DOHH2 (cell line): Measurements from ENCODE around the gene RARB.

Experiments
- H3F3A ChIP-seq: fragments of 200-600 bp; sonication (generic), shearing (Covaris generic); 2 replicates; pipeline ENCODE4 v1.6.0; 2016; ENCODE audit warnings: antibody characterized with exemption, mild to moderate bottlenecking; ENCODE audit not compliant: control insufficient read depth, insufficient read depth
- H3K27ac ChIP-seq: fragments of 200-600 bp; sonication (generic); 2 replicates; pipeline ENCODE4 v1.5.1; 2014; ENCODE audit warnings: low read depth, mild to moderate bottlenecking, low read length, moderate library complexity
- H3K27me3 ChIP-seq: fragments of 200-600 bp; sonication (generic); 2 replicates; pipeline ENCODE4 v1.6.1; 2014; ENCODE audit warnings: mild to moderate bottlenecking, low read length, mixed read lengths; ENCODE audit not compliant: control insufficient read depth
- H3K36me3 ChIP-seq: fragments of 200-600 bp; sonication (generic); 2 replicates; pipeline ENCODE4 v1.6.1; 2014; ENCODE audit warnings: mild to moderate bottlenecking, low read length, moderate library complexity, mixed read lengths; ENCODE audit not compliant: control insufficient read depth
- H3K4me1 ChIP-seq: fragments of 200-600 bp; sonication (generic); 2 replicates; pipeline ENCODE4 v1.6.1; 2014; ENCODE audit warnings: mild to moderate bottlenecking, low read length, mixed read lengths; ENCODE audit not compliant: control insufficient read depth
- H3K4me2 ChIP-seq: fragments of 200-600 bp; sonication (generic); 2 replicates; pipeline ENCODE4 v1.6.0; 2014; ENCODE audit warnings: mild to moderate bottlenecking, low read length, moderate library complexity
- H3K4me3 ChIP-seq: fragments of 200-600 bp; sonication (generic); 2 replicates; pipeline ENCODE4 v1.5.1; 2014; ENCODE audit warnings: mild to moderate bottlenecking, low read length, mixed read lengths
- H3K79me2 ChIP-seq: fragments of 200-600 bp; sonication (generic); 2 replicates; pipeline ENCODE4 v1.6.1; 2014; ENCODE audit warnings: mild to moderate bottlenecking, low read length, mixed read lengths; ENCODE audit not compliant: control insufficient read depth
- H3K9me2 ChIP-seq: fragments of 200-600 bp; sonication (generic); replicated peaks from 2 replicates; pipeline ENCODE4 v1.6.1; 2014; ENCODE audit warnings: mild to moderate bottlenecking, low read length, mixed read lengths; ENCODE audit not compliant: control insufficient read depth
- H3K9me3 ChIP-seq: fragments of 200-600 bp; sonication (generic); 2 replicates; pipeline ENCODE4 v1.6.1; 2014; ENCODE audit warnings: antibody characterized with exemption, low read length, mixed read lengths; ENCODE audit not compliant: control insufficient read depth, insufficient read depth
- H4K20me1 ChIP-seq: fragments of 200-600 bp; sonication (generic); 2 replicates; pipeline ENCODE4 v1.6.0; 2014; ENCODE audit warnings: low read depth, mild to moderate bottlenecking, antibody characterized with exemption, low read length, moderate library complexity; ENCODE audit not compliant: control insufficient read depth, insufficient read depth
- EZH2phosphoT487 ChIP-seq: fragments of 200-600 bp; sonication (generic); IDR thresholded peaks from 2 replicates; pipeline ENCODE4 v1.6.1; 2017; ENCODE audit warnings: borderline replicate concordance, mild to moderate bottlenecking, antibody characterized with exemption, low read length, moderate library complexity, mixed read lengths
- TF ChIP-seq, protein P1 (sequence below): fragments of 200-600 bp; sonication (generic); IDR thresholded peaks from one replicate; pipeline ENCODE4 v1.5.1; 2014; ENCODE audit warnings: antibody characterized with exemption, mild to moderate bottlenecking, low read depth, low read length; ENCODE audit not compliant: poor library complexity, severe bottlenecking

Gene RARB

DNA sequence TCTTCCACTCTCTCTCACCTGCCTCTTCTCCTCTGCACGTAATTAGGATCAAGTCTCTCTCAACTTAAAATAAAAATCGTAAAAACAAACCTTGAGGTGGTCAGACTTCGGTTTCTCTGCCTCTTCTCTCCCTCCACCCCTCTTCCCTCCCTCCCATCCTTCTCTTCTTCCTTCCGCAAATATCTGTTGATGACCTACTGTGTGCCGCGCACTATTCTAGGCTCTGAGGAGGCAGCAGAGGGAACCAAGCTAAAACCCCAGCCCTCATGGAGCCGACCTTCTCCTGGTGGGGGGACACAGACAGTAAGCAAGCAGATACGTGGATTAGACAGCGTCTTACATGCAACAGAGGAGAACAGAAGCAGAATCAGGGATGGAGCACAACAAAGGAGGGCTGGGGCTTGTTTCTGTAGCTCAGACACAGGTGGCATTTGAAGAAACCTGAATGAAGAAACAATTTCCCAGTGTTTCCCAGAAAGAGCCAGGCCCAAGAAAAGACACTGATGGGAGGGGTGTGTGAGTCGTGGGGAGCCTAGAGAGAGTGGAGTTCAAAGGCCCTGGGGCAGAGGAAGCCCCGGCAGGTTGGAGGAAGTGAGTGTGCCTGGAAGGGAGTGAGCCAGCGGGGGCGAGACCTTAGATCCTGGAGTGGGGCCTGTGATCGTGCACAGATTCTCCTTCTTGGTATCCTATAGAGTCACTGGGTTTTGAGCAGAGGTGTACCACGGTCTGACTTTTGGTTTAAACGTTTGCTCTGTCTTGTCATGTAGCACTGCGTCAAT is 156.1 kb downstream of the RARB start:
- Histone ChIP-seq H3K4me1 (no peaks in the 10 kb centered on the region), H3K9me2 (no peaks in the 10 kb centered on the region), H3K79me2 (no peaks in the 10 kb centered on the region), H3K27ac (no peak overlapping the region), H3K36me3 (no peaks in the 10 kb centered on the region), H3K4me3 (no peak overlapping the region), H3F3A (no peaks in the 10 kb centered on the region), H3K9me3 (no peaks in the 10 kb centered on the region), H3K4me2 (no peak overlapping the region), H4K20me1 (no peaks in the 10 kb centered on the region), H3K27me3 (no peaks in the 10 kb centered on the region)
- TF ChIP-seq EZH2phosphoT487: no peak
- TF ChIP-seq, protein P1, sequence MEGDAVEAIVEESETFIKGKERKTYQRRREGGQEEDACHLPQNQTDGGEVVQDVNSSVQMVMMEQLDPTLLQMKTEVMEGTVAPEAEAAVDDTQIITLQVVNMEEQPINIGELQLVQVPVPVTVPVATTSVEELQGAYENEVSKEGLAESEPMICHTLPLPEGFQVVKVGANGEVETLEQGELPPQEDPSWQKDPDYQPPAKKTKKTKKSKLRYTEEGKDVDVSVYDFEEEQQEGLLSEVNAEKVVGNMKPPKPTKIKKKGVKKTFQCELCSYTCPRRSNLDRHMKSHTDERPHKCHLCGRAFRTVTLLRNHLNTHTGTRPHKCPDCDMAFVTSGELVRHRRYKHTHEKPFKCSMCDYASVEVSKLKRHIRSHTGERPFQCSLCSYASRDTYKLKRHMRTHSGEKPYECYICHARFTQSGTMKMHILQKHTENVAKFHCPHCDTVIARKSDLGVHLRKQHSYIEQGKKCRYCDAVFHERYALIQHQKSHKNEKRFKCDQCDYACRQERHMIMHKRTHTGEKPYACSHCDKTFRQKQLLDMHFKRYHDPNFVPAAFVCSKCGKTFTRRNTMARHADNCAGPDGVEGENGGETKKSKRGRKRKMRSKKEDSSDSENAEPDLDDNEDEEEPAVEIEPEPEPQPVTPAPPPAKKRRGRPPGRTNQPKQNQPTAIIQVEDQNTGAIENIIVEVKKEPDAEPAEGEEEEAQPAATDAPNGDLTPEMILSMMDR: no peak

DNA sequence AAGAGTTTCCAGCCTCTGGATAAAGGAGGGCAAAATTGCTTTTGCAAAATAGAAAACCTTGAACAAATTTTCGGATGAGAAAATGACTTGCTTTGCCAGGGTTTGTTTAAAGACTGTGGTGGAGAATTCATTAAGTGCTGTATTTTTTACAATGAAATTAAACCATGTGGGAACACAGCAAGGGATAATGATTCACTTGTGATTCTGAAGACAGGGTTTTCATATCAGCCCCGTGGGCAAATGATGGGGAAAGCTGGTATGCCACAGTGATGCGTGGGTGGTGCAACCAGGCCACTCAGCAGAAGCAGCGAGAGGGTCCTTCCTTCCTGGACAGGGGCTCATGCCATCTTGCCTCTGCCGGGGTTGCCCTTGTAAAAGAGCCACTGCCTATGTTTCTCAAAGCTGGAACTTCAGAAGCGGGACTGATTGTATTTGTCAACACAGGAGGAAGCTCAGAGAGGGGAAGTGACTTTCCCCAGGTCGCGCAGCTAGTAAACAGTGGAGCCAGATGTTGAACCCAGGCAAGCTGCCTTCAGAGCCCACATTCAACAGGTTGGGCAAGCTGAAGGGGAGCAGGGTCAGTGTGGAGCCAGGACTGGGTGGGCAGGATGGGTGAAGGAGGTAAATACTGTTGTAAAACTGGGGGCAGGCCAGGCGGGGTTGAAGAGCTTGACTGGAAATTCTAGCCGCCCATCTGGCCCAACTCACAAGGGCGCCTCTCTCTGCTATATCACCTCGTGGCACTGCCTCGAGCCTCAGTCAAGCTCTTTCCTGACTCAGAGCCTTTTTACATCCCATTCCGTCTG is 157.5 kb downstream of the RARB start:
- no peaks in the 10 kb centered on the region for H3K79me2 ChIP-seq
- TF ChIP-seq EZH2phosphoT487: no peak
- TF ChIP-seq, protein P1: no peak
- H3K4me1 ChIP-seq: no peaks in the 10 kb centered on the region
- H3K36me3 ChIP-seq: no peaks in the 10 kb centered on the region
- H3F3A ChIP-seq: no peaks in the 10 kb centered on the region
- no peak overlapping the region for H3K4me2 ChIP-seq
- no peak overlapping the region for H3K4me3 ChIP-seq
- H3K27me3 ChIP-seq: no peaks in the 10 kb centered on the region
- H3K9me3 ChIP-seq: no peaks in the 10 kb centered on the region
- no peaks in the 10 kb centered on the region for H3K9me2 ChIP-seq
- no peak overlapping the region for H3K27ac ChIP-seq
- H4K20me1 ChIP-seq: no peaks in the 10 kb centered on the region

DNA sequence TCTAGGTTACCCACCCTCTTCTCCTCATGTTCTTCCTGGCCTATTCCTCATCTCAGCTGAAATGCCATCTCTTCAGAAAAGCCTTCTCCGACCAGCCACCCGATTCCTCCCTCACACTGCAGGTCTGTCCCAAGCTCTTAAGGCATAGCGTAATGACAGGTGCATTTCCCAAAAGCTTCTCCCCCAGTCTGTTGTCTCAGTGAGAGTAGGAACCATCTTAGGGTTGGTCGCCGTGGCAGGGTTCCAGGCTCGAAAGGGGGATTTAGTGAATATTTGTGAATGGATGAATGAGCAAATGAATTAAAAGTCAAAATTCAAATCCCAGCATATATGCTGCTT is 158.1 kb downstream of the RARB start:
- H3K4me1 ChIP-seq: no peaks in the 10 kb centered on the region
- no peaks in the 10 kb centered on the region for H3F3A ChIP-seq
- no peak overlapping the region for H3K4me3 ChIP-seq
- H4K20me1 ChIP-seq: no peaks in the 10 kb centered on the region
- H3K4me2 ChIP-seq: no peak overlapping the region
- H3K9me3 ChIP-seq: no peaks in the 10 kb centered on the region
- no peaks in the 10 kb centered on the region for H3K36me3 ChIP-seq
- no peaks in the 10 kb centered on the region for H3K27me3 ChIP-seq
- H3K27ac ChIP-seq: no peak overlapping the region
- TF ChIP-seq EZH2phosphoT487: no peak
- TF ChIP-seq, protein P1: no peak
- no peaks in the 10 kb centered on the region for H3K79me2 ChIP-seq
- H3K9me2 ChIP-seq: no peaks in the 10 kb centered on the region
